HG02623 (cell line): ENCODE measurements around the gene RBM17.
"Not testable (repeated sequence)": the region's sequence is repeated elsewhere in the genome, so short reads cannot be mapped to it uniquely, and the experiment has no call there.

ENCODE experiments used
- ATAC-seq: cut with Tn5 transposase; IDR thresholded peaks from one replicate; pipeline ENCODE4 v1.9.1; 2021; ENCODE audit warnings: moderate library complexity; ENCODE audit not compliant: unreplicated experiment

The RBM17 gene

DNA sequence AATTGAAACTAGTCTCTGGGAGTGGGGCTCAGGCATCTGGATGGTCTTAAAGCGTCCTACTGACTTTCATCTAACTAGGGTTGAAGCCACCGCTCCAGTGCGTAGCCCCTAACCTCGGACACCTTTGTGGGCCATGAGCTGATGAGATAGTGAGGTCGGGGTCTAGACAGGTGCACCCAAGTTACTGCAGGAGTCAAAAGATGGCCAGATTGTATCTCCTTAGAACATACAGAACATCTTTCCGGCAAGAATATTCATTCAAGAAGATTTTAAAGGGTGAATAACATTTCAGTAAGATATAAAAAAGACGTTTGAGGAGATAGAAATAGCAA is 20.6 kb downstream of the RBM17 start:
- no peak for ATAC-seq

DNA sequence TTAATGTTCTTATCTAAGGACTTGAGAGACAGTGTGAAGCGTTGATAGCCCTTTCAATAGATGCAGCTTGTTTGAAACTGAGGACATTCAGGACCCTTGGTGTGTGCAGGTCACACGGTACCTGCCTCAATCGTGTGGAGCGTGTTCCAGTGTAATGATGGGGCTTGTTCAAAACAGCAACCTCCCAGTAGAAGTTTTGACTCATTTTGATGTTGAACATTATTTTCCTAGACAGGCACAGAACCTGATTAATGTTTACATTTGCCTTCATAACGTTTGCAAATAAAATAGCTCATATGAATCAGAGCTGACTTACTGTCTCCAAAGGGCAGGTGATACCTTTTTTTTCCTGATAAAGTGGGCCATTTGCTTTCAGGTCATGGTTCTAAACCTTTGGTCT is 21.3 kb downstream of the RBM17 start:
- no peak for ATAC-seq

DNA sequence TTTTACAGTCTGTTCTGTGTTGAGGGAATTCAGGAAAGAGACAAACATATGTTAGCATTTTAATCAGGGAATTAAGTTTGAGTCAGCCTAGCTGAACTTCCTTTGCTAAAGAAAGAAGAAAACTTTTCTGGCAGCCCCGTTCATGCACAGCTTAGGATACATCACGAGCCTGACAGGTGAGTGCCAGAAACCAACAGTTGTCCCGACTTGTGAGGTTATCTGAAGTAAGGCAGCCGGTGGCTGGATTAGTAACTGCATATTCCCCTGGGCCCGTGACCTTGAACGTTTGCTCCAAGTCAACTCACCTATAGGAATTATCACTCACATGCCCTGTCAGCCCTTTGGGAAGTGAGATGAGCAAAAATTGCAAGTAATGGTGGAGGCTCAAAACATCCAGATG is 24.1 kb downstream of the RBM17 start:
- no peak for ATAC-seq

DNA sequence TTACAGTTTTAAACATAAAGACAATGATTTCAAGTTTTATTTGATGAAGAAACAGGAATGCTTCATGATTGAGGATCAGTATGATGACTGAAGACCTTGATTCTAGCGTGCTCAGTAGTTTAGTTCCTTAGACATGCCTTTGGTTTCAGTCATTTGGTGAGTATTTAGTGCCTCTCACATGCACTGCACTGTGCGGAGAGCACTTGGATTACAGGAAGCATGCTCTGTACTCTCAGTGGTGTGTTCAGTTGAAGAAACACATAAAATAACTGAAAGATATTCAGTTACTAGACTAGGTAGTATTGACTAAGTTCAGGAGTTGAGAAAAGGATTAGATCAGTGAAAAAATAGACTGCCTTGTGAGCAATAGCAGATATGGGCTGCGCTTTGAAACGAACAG is 25.5 kb downstream of the RBM17 start:
- no peak for ATAC-seq

DNA sequence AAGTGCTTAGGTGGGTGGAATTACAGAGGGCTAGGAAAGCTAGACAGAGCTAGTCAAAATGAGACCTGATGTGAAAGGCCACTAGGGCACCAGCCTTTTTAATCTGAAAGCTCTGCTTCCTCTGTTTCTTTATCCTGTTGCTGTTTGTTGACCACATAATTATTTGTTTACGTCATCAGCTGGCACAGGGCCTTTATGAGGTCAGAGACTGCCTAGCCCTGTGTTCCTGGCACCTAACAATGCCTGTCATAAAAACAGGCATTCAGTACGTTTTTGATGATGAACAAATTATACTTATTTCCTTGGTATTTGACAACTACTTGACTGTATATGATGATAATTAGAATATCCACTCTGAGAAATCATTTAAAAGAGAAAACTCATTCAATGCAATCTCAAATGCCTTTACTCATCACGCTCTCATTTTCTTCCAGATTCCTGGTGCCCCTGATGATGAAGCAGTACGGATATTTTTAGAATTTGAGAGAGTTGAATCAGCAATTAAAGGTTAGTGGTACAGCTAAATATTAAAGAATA is 26.0 kb downstream of the RBM17 start:
- no peak for ATAC-seq

DNA sequence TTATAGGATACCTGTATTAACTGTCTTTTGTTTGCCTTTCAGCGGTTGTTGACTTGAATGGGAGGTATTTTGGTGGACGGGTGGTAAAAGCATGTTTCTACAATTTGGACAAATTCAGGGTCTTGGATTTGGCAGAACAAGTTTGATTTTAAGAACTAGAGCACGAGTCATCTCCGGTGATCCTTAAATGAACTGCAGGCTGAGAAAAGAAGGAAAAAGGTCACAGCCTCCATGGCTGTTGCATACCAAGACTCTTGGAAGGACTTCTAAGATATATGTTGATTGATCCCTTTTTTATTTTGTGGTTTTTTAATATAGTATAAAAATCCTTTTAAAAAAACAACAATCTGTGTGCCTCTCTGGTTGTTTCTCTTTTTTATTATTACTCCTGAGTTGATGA is 26.6 kb downstream of the RBM17 start:
- ATAC-seq = no peak

DNA sequence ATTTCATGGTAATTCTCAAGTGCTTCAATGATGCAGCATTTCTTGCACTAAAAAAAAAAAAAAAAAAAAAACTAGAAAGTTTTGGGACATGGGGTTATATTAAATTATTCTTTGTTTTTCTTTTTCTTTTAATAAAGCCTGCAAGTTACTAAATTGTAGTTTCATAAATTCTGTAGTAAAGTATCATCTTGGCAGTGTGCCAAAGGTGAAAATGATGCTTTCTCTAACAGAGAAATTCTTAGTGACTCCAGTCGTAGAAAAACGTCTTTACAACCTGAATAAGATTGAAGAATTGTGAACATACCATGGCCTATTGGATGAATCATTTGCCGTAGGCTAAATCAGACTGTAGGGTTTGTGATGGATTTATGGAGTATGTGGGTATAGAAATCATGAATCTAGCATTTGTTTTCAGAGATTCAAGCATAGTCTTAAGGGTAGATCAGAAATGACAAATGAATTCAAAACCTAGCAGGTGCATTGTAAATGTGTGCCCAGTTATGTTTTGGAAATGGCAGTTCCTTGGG is 27.1 kb downstream of the RBM17 start:
- no peak for ATAC-seq

DNA sequence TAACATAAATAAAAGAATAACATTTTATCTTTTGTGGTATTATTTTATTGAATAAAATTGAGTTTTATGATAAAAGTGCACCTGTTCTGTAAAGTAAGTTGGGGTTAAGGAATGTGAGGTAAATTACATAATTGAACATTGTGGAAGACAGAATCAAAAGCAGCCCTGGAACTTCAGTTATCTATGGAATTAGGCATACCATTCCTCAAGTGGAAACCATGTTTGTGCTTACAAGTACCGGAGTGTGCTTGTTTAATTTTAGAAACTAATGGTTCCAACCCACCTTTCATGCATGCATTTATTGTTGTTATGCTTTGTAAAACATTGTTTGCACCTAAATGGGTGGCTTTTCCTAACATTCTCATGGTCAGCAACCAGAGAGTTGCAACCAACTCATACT is 28.0 kb downstream of the RBM17 start:
- no peak for ATAC-seq

DNA sequence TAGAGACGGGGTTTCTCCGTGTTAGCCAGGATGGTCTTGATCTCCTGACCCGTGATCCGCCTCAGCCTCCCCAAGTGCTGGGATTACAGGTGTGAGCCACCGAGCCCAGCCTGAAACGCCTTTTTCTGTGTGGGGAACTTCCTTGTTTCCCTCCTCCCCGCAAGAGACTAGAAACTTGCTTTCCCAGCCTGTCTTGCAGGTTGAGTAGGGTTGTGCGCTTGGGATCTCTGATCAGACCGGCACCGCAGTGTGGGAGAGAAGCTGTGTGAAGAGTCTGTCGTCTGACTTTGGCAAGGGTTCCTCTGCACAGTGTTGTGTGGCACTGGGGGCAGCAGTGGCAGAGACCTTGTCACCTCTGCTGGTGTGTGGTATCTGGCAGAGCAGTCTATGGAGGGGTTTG is 28.9 kb downstream of the RBM17 start:
- ATAC-seq = no peak

DNA sequence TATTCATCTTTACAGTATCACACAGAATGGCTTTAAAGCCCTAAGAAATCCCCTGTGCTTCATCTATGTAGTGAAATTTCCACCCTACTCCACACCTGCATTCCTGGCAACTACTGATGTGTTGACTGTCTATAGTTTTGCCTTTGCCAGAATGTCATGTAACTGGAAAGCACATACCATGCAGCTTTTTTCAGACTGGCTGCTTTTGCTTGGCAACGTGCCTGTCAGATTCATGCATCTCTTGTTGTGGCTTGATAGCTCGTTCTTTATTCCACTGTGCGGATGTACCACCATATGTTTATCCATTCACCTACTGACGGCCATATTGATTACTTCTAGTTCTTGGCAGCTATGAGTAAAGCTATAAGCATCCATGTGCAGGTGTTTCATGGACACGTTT is 30.6 kb downstream of the RBM17 start:
- ATAC-seq = no peak

DNA sequence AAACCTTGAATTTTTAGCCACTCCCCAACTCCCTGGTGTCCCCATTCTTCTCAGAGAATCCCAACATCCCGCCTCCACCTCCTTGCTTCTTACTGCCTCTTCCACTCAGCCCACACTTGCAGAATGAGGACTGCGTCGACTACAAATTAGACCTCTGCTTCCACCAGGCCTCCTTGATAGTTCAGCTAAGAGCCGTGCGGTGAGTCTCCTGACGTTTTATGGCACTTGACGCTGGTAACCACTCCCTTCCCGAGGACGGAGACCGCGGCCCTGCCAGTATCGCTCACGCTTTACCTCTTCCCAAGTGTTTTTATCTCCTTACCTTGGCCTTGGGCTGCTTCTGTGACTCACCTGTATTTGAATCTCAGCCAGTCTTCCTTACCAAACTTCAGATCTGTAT is 31.1 kb downstream of the RBM17 start:
- ATAC-seq = no peak

DNA sequence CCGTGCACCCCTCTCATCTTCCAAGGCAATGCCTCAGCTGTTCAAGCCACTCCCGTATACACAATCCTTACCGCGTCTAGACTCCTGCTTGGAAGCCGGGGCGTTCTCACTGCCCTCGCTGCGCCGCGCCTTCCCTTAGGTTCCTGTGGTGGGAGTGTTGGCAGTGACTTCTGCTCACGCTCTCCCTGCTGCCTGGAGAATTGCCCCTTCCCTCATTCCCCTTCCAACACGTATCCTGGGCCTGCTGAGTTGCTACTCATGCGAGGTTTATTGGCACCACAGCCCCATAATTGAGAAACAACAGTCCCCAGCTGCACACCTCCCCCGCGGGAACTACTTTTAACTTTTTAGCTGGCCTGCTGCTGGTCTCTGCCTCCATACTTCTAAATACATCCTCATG is 31.9 kb downstream of the RBM17 start:
- ATAC-seq = no peak

DNA sequence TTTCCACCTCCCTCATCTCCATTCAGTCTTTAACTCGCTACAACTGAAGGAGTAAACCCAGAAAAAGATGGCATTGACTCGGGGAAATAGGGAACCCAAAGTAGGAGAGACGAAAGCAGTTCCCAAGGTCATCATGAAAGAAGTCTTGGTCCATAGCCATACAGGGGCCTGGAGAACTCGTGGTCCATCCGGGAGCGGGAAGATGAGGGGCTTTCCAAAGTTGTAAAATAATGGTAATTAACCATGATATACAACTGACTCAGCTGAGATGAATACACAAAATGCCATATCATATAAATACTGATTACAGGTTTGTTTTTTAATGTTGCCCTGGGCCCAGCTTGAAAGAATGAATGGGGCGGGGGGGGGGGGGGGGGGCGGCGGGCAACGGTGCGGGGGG is 32.3 kb downstream of the RBM17 start:
- ATAC-seq = no peak

DNA sequence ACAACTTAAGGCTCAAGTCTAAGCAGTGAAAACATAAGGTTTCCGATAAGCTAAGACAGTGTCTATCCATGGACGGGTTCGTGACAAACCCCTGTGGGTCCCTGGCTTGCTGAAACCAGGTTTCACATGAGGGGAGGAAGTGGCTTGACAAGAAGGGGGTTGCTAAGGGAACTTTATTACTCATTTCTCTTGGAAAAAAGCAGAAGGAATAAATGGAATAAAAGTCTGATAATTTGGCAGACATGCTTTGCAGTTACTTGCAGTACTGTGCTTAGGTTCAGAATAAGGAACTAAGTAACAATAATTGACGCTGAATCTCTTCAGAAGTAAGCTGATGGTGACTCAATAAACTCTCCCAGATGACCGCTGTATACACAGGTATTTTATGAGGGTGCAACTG is 34.7 kb downstream of the RBM17 start:
- no peak for ATAC-seq

DNA sequence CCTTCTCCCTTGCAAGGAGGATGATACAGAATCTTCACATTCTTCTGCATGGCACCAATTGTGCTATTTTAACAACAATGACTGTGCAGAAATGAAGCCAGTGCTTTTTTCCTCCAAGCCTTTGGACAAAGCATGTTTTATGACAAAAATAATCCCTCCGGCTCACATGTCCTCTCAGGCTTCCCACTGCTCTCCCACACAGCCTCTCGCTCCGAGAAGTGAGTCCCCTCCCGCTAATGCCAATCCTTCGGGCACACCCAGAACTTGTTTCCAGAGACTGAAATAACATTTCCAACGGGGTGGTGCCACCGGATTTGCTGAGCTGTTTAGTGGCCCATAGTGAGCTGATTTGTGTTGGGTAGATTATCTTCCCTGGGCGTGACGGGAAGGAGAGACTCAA is 35.8 kb downstream of the RBM17 start:
- ATAC-seq = no peak

DNA sequence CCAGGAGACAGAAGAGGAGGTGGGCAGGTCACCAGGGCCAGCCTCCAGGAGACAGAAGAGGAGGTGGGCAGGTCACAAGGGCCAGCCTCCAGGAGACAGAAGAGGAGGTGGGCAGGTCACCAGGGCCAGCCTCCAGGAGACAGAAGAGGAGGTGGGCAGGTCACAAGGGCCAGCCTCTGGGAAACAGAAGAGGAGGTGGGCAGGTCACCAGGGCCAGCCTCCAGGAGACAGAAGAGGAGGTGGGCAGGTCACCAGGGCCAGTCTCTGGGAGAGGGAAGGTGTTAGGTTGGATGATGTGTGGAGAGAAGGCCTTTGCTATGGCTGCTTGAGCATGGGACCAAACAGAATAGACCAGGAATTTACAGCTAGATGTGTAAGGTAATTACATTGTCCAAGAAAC is 38.6 kb downstream of the RBM17 start:
- ATAC-seq = not testable (repeated sequence)

DNA sequence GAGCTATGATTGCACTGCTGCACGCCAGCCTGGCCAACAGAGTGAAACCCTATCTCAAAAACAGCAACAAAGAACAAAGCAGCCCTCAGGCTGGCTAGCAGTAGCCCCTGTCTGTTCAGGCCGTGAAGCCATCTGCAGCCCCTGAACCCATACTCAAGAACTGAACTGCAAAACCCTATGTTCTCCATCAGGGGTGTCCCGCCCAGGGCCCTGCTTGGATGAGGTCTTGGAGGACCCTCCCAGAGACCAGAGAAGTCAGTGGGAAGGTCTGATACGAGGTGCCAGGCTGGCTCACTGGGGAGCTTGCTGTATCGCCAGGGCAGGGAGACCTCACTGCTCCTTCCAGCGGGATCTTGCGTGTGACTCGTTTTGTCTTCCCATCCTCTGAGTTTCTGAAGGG is 39.3 kb downstream of the RBM17 start:
- no peak for ATAC-seq

DNA sequence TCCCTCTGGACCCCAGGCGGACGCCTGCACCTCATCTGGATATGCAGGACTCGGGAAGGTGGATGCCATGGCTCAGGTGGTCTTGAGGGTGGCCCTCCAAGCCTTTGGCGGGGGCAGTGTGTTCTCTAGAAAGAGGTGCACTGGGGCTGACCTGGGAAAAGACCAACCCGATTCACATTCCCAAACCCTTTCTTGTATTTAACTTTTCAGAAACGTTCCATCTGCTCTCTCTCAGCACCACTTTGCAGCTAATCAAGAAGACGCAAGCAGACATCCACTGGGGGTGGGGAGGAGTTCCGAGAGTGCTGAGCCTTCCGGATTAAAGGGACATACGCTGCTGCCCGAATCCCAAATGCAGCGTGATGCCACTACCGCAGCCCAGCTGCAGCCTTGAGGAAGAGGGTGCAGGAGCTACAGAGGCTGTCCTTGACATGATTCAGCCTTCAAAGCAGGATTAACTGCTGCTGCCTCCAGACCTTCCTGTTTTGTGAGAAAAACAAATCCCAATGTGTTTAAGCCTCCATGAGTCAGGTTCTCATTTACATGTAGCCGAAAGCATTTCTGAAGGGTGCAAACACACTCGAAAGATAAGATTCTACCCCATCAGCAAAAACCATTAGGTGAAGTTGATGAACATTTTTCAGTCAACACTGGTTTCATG is 39.9 kb downstream of the RBM17 start:
- ATAC-seq = no peak

DNA sequence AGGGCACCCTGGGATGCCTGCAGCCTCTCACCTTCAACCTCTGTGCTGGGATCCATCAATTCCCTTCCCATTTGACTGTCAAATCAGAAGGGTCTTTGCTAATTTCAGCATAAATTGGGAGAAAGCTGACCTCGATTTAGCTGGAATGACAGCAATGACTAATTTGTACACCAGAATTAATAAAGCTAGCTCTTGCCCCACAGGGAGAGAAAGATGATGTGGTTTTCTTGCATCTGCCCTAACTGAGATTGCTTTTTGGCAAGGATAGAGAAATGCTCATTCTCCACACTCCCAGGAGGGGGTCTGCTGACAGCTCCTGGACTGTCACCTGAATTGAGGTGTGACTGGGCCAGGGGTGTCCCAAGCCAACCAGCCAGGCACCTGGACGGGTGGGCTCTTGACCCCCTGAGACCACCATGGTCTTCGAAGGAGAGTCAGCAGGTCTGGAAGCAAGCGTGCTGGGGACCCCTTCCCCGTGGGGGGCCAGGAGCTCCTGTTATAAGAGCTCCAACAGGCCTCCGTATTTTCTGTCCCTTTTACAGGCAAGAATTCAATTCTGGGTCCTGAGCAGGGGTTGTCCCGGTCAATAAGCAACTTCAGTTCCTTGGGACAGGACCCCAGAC is 42.1 kb downstream of the RBM17 start:
- no peak for ATAC-seq

DNA sequence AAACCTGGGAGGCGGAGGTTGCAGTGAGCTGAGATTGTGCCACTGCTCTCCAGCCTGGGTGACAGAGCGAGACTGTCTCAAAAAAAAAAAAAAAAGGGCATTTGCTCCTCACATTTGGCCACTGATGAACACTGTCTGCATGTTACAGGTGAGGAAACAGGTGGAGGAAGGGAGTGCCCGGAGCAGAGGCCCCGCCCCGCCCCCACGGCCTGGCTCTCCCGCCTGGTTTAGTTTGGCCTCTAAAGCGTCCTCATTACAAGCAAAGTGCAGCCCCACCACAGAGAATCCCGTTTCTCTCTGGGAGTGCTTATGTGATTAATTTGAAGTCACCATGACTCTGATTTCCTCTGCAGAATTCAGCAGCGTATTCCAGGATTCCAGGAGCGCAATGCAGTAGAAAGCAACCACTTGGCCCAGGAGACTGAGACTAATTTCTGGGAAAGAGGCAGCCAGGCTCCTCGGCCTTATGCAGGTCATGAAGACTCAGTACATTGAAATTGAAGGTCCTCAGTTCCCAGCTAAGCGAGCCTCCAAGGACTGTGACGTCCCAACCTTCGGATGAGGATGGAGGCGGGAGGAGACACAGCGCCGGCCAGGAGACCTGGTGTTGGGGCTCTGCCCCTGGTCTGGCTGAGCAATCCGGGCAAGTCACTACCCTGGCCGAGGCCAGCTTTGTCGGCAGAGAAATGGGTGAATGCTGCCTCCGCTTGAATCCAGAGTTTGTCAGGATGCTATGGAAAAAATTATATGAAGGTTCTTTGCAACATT is 44.7 kb downstream of the RBM17 start:
- no peak for ATAC-seq

DNA sequence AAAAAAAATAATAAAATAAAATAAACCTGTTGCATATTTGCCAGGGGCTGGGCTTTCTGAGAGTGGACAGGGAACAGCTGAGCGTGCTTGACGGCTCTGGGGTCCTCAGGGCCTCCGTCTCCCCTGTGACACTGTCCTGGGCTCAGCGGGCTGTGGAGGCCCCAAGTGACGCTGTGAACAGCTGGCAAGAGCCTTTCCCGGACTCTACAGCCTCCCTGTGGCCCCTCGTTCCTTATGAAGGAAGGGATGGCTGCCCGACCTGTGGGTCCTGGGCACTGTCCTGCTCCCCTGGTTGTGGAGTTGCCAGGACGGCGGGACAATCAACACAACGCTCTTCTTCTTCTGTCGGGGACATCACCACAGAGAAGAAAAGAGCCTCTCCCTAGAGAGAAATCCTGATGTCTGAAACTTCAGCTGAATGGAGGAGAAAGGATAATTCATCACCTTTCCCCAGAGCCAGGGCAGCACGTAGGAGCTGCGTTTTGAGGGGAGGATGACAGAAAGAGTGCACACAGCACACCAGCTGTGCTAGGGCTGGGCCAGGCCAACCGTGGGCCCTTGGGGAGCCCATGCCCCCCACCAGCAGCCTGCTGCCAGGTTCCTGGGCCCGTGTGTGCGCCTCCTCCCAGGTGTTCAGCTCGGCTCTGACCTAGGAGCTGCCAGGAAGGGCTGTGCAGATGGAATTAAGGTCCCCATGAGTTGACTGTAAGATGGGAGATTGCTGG is 45.4 kb downstream of the RBM17 start:
- no peak for ATAC-seq
